Keratinocyte (primary cell): ENCODE data around the gene TXNRD1. TPM values are rescaled to one million over a fixed set of nuclear protein-coding genes. Genes with fewer than 3 reads are reported as not detected.

Experiments used
- DNase-seq: peaks from one replicate; pipeline ENCODE4 v3.0.0-alpha.2; 2011; ENCODE audit warnings: low read depth, missing footprints, low spot score
- FAIRE-seq: peaks from 2 replicates; lab custom pipeline; 2011; peaks lifted over from hg19 to GRCh38; lab: Jason Lieb, UNC
- H2AFZ ChIP-seq: 2 replicates; pipeline ENCODE4 v1.6.0; 2012; ENCODE audit warnings: low read length, control low read depth, inconsistent platforms; ENCODE audit not compliant: control insufficient read depth
- H3K27ac ChIP-seq: 2 replicates; pipeline ENCODE4 v1.5.1; 2011; ENCODE audit warnings: low read length; ENCODE audit not compliant: control insufficient read depth, insufficient read depth
- H3K27me3 ChIP-seq: 3 replicates; pipeline ENCODE4 v1.6.0; 2011; ENCODE audit warnings: low read length; ENCODE audit not compliant: control insufficient read depth, insufficient read depth; ENCODE audit errors: extremely low read depth
- H3K36me3 ChIP-seq, 2 experiments: 2 replicates in 1 of 2; 3 replicates in 1 of 2; pipeline ENCODE4 v1.5.1; 2011; ENCODE audit warnings: low read length in 2 of 2, mild to moderate bottlenecking in 1 of 2; ENCODE audit not compliant: control insufficient read depth in 2 of 2, insufficient read depth in 2 of 2; ENCODE audit errors: extremely low read depth in 1 of 2
- H3K4me1 ChIP-seq: 3 replicates; pipeline ENCODE4 v1.5.1; 2011; ENCODE audit warnings: low read length; ENCODE audit not compliant: control insufficient read depth, insufficient read depth; ENCODE audit errors: extremely low read depth
- H3K4me2 ChIP-seq: 3 replicates; pipeline ENCODE4 v1.6.0; 2011; ENCODE audit warnings: low read depth, low read length; ENCODE audit not compliant: control insufficient read depth, insufficient read depth; ENCODE audit errors: extremely low read depth
- H3K4me3 ChIP-seq, 3 experiments: fragments of 200-600 bp in 1 of 3; sonication (generic) in 1 of 3; 2 replicates in 2 of 3; 3 replicates in 1 of 3; pipeline ENCODE4 v1.5.1; 2011 to 2016; ENCODE audit warnings: low read length in 3 of 3, mild to moderate bottlenecking in 3 of 3, control low read depth in 2 of 3, inconsistent platforms in 1 of 3, low read depth in 1 of 3, mixed read lengths in 1 of 3, mixed run types in 1 of 3, moderate library complexity in 1 of 3; ENCODE audit not compliant: control insufficient read depth in 2 of 3, insufficient read depth in 2 of 3; ENCODE audit errors: extremely low read depth in 1 of 3
- H3K79me2 ChIP-seq: 2 replicates; pipeline ENCODE4 v1.6.0; 2012; ENCODE audit warnings: low read length; ENCODE audit not compliant: control insufficient read depth, insufficient read depth
- H3K9ac ChIP-seq: 3 replicates; pipeline ENCODE4 v1.6.0; 2011; ENCODE audit warnings: low read length; ENCODE audit not compliant: control insufficient read depth, insufficient read depth; ENCODE audit errors: extremely low read depth
- H3K9me1 ChIP-seq: 3 replicates; pipeline ENCODE4 v1.6.0; 2011; ENCODE audit warnings: low read length; ENCODE audit not compliant: control insufficient read depth, insufficient read depth; ENCODE audit errors: extremely low read depth
- H3K9me3 ChIP-seq: 2 replicates; pipeline ENCODE4 v1.5.1; 2012; ENCODE audit warnings: low read depth, low read length; ENCODE audit not compliant: control insufficient read depth
- H4K20me1 ChIP-seq: 3 replicates; pipeline ENCODE4 v1.6.0; 2011; ENCODE audit warnings: low read length; ENCODE audit not compliant: control insufficient read depth, insufficient read depth; ENCODE audit errors: extremely low read depth
- CTCF ChIP-seq, 3 experiments: IDR thresholded peaks in 1 of 3; conservative IDR thresholded peaks in 1 of 3; optimal IDR thresholded peaks in 1 of 3; 2 replicates in 2 of 3; 3 replicates in 1 of 3; pipeline versions ENCODE3 to v1.5.1; 2011; ENCODE audit warnings: low read length in 3 of 3, mild to moderate bottlenecking in 3 of 3, moderate library complexity in 2 of 3, control low read depth in 1 of 3, inconsistent platforms in 1 of 3; ENCODE audit not compliant: insufficient read depth in 2 of 3; ENCODE audit errors: extremely low read depth in 1 of 3
- EZH2 ChIP-seq: IDR thresholded peaks from one replicate; pipeline ENCODE4 v1.6.1; 2012; ENCODE audit warnings: inconsistent platforms, mild to moderate bottlenecking, low read length, moderate library complexity
- dilution Hi-C: fragments of 300-500 bp; cut with MboI; formaldehyde crosslinking; loops from one replicate; pipeline ENCODE4 v1.7.0; 2020; ENCODE audit warnings: low sequenced_read_pairs; ENCODE audit not compliant: extremely low pct_ligation_motif_present
- polyA plus RNA-seq, 5 experiments: library from polyadenylated mRNA; depleted of rRNA in 3 of 5; stranded (reverse) in 3 of 5; stranded (forward) in 1 of 5; unstranded in 1 of 5; fragments of >200 nt; gene quantifications; 1 replicate in 1 of 5; 2 replicates in 3 of 5; 3 replicates in 1 of 5; pipeline versions ENCODE4 v1.2.1 to v1.2.3, GENCODE V29; 2011 to 2012; ENCODE audit warnings: missing spikeins in 2 of 5, low read depth in 1 of 5, low replicate concordance in 1 of 5

Gene TXNRD1
- polyA plus RNA-seq, 1 donor (not counting 4 experiments of a cell fraction or from before 2014, with no cell fraction given), result 88.9 TPM

- dilution Hi-C loops, result loop anchor here (25.0 kb wide), 1 partner anchor 92 kb away; the partner anchor contains the start of gene TXNRD1
- Histone ChIP-seq H3K36me3 (peaks cover 14 to 26% of the 10 kb centered on the region in 2 experiments), H3K27ac (no peak overlapping the region), H3K4me3 (peak overlapping the region in 1 of 3 experiments; percentile 52), H3K4me1 (peaks cover 18% of the 10 kb centered on the region), H2AFZ (no peak overlapping the region), H3K9ac (peak overlapping the region; percentile 65), H3K27me3 (no peaks in the 10 kb centered on the region), H3K9me3 (no peaks in the 10 kb centered on the region), H4K20me1 (peaks cover 32% of the 10 kb centered on the region), H3K4me2 (peak overlapping the region; percentile 89), H3K9me1 (peaks cover 3% of the 10 kb centered on the region), H3K79me2 (peaks cover 90% of the 10 kb centered on the region)
- TF ChIP-seq EZH2, result no peak
- no peak for TF ChIP-seq CTCF (optimal IDR thresholded peaks at IDR 0.05 in 1 of 3, IDR thresholded peaks at IDR 0.05 in 1 of 3, conservative IDR thresholded peaks at IDR 0.05 in 1 of 3; ENCODE audit: extremely low read depth in 1 of 3, insufficient read depth in 2 of 3, low read length in 3 of 3)
- peak; percentile 44 for FAIRE-seq
- DNase-seq, result no peak
Observed at GRCh38 chr12:104304261-104305009, 88.9 kb downstream of the TXNRD1 start.

- no peak overlapping the region for H3K9ac ChIP-seq
- peaks cover 31% of the 10 kb centered on the region for H4K20me1 ChIP-seq
Observed at GRCh38 chr12:104305349-104305748, 89.8 kb downstream of the TXNRD1 start.

More at GRCh38 chr12:104305349-104305748, 89.8 kb downstream of the TXNRD1 start:
- Histone ChIP-seq H3K36me3 (peaks cover 13 to 31% of the 10 kb centered on the region in 2 experiments), H3K4me1 (peaks cover 12% of the 10 kb centered on the region), H3K9me1 (peaks cover 3% of the 10 kb centered on the region), H3K4me3 (no peak overlapping the region), H3K79me2 (peaks cover 88% of the 10 kb centered on the region), H2AFZ (no peak overlapping the region), H3K27me3 (no peaks in the 10 kb centered on the region), H3K27ac (no peak overlapping the region), H3K4me2 (no peak overlapping the region), H3K9me3 (no peaks in the 10 kb centered on the region)
- dilution Hi-C loops, result loop anchor here (25.0 kb wide), 1 partner anchor 93 kb away; the partner anchor contains the start of gene TXNRD1
- no peak for DNase-seq
- no peak for TF ChIP-seq CTCF (optimal IDR thresholded peaks at IDR 0.05 in 1 of 3, IDR thresholded peaks at IDR 0.05 in 1 of 3, conservative IDR thresholded peaks at IDR 0.05 in 1 of 3; ENCODE audit: extremely low read depth in 1 of 3, insufficient read depth in 2 of 3, low read length in 3 of 3)
- TF ChIP-seq EZH2, result no peak
- no peak for FAIRE-seq
